Liver (tissue), 9 donors: Measurements from ENCODE around the gene ARFRP1. TPM values are rescaled to one million over a fixed set of nuclear protein-coding genes. Genes with fewer than 3 reads are reported as not detected.

Source experiments
- DNase-seq: peaks from one replicate; pipeline ENCODE4 v3.0.0-alpha.2; 2017; ENCODE audit warnings: low spot score
- H3K27ac ChIP-seq, 2 donors: one replicate each; pipeline ENCODE4 v1.7.0; 2013; ENCODE audit warnings: inconsistent platforms in 2 of 2, low read length in 2 of 2, control low read depth in 1 of 2, low read depth in 1 of 2, mild to moderate bottlenecking in 1 of 2
- H3K27me3 ChIP-seq, 4 donors: one replicate each; pipeline versions ENCODE4 v1.6.1 to v1.7.0; 2013; ENCODE audit warnings: low read length in 3 of 4, inconsistent platforms in 1 of 4, mild to moderate bottlenecking in 1 of 4, moderate library complexity in 1 of 4; ENCODE audit not compliant: control insufficient read depth in 4 of 4, insufficient read depth in 4 of 4
- H3K36me3 ChIP-seq, 4 donors: one replicate each; pipeline versions ENCODE4 v1.6.1 to v1.7.0; 2013; ENCODE audit warnings: low read length in 3 of 4, mild to moderate bottlenecking in 3 of 4, low read depth in 1 of 4, moderate library complexity in 1 of 4; ENCODE audit not compliant: control insufficient read depth in 4 of 4, insufficient read depth in 3 of 4
- H3K4me1 ChIP-seq, 4 donors: one replicate each; pipeline versions ENCODE4 v1.6.1 to v1.7.0; 2013; ENCODE audit warnings: low read length in 3 of 4, mild to moderate bottlenecking in 3 of 4, moderate library complexity in 1 of 4; ENCODE audit not compliant: control insufficient read depth in 4 of 4, insufficient read depth in 4 of 4
- H3K4me3 ChIP-seq, 3 donors: one replicate each; pipeline versions ENCODE4 v1.6.1 to v1.7.0; 2013; ENCODE audit warnings: low read length in 3 of 3, control low read depth in 1 of 3, low read depth in 1 of 3, mild to moderate bottlenecking in 1 of 3
- H3K9ac ChIP-seq, 2 donors: one replicate each; pipeline ENCODE4 v1.7.0; 2013; ENCODE audit warnings: low read length in 2 of 2, mild to moderate bottlenecking in 2 of 2, moderate library complexity in 2 of 2, control low read depth in 1 of 2, low read depth in 1 of 2
- H3K9me3 ChIP-seq, 4 donors: one replicate each; pipeline versions ENCODE4 v1.6.1 to v1.7.0; 2013; ENCODE audit warnings: low read length in 3 of 4; ENCODE audit not compliant: control insufficient read depth in 4 of 4
- ATF3 ChIP-seq: IDR thresholded peaks from 2 replicates; pipeline ENCODE4 v1.6.1; 2016; ENCODE audit warnings: antibody characterized with exemption
- EGR1 ChIP-seq, 2 donors: IDR thresholded peaks; 2 replicates each; pipeline ENCODE4 v1.6.1; 2016 to 2018; ENCODE audit warnings: antibody characterized with exemption in 2 of 2, low read depth in 2 of 2
- FOXA2 ChIP-seq: IDR thresholded peaks from 2 replicates; pipeline ENCODE4 v1.6.1; 2016; ENCODE audit warnings: antibody characterized with exemption
- GABPA ChIP-seq, 2 donors: IDR thresholded peaks in 1 of 2; conservative IDR thresholded peaks in 1 of 2; 2 replicates each; pipeline ENCODE4 v1.6.1; 2016; ENCODE audit warnings: antibody characterized with exemption in 2 of 2, mild to moderate bottlenecking in 1 of 2, moderate library complexity in 1 of 2
- HNF4A ChIP-seq, 2 donors: conservative IDR thresholded peaks; 2 replicates each; pipeline ENCODE4 v1.6.1; 2016; ENCODE audit warnings: antibody characterized with exemption in 2 of 2, mild to moderate bottlenecking in 2 of 2
- HNF4G ChIP-seq: IDR thresholded peaks from 2 replicates; pipeline ENCODE4 v1.6.1; 2016; ENCODE audit warnings: antibody characterized with exemption
- JUND ChIP-seq, 2 donors: IDR thresholded peaks; 2 replicates each; pipeline ENCODE4 v1.6.1; 2016; ENCODE audit warnings: antibody characterized with exemption in 2 of 2
- MAX ChIP-seq: IDR thresholded peaks from 2 replicates; pipeline ENCODE4 v1.6.1; 2016; ENCODE audit warnings: antibody characterized with exemption
- NR2F2 ChIP-seq: IDR thresholded peaks from 2 replicates; pipeline ENCODE4 v1.6.1; 2016; ENCODE audit warnings: antibody characterized with exemption
- RAD21 ChIP-seq, 2 donors: IDR thresholded peaks; 2 replicates each; pipeline ENCODE4 v1.6.1; 2016; ENCODE audit warnings: antibody characterized with exemption in 2 of 2, mild to moderate bottlenecking in 2 of 2
- REST ChIP-seq: IDR thresholded peaks from 2 replicates; pipeline ENCODE4 v1.6.1; 2016; ENCODE audit warnings: antibody characterized with exemption, mild to moderate bottlenecking
- SP1 ChIP-seq: IDR thresholded peaks from 2 replicates; pipeline ENCODE4 v1.6.1; 2018; ENCODE audit warnings: antibody characterized with exemption, mild to moderate bottlenecking
- TAF1 ChIP-seq: conservative IDR thresholded peaks from 2 replicates; pipeline ENCODE4 v1.6.1; 2016; ENCODE audit warnings: antibody characterized with exemption, mild to moderate bottlenecking
- YY1 ChIP-seq: IDR thresholded peaks from 2 replicates; pipeline ENCODE4 v1.6.1; 2016; ENCODE audit warnings: antibody characterized with exemption, mild to moderate bottlenecking
- ZBTB33 ChIP-seq: IDR thresholded peaks from 2 replicates; pipeline ENCODE4 v1.6.1; 2016; ENCODE audit warnings: antibody characterized with exemption
- WGBS: extraction: QIAGEN DNeasy Blood & Tissue Kit; methylation state at CpG from one replicate; pipeline ENCODE4 v1.1.7; 2013; 5-methylcytosine and 5-hydroxymethylcytosine counted together
- polyA plus RNA-seq, 2 donors: library from polyadenylated mRNA; stranded (reverse) in 1 of 2; unstranded in 1 of 2; fragments of 200-250 nt in 1 of 2; fragments of >200 nt in 1 of 2; fragmentation: Nextera tagmentation in 1 of 2; extraction: Ambion mirVana in 1 of 2; gene quantifications; one replicate each; pipeline versions ENCODE4 v1.2.1 to v1.2.3, GENCODE V29; 2013 to 2015
- total RNA-seq, 2 donors: library from RNA; depleted of rRNA; stranded (reverse); fragments of >200 nt; gene quantifications; one replicate each; pipeline ENCODE4 v1.2.3, GENCODE V29; 2014
- donor health status: healthy.
- donor health status: healthy.
- donor health status: healthy.
- donor health status: healthy.
- donor health status: healthy.

Gene ARFRP1
- total and polyA plus RNA-seq, 4 donors: 14.2 to 26.9 (median 20.5) TPM

GRCh38 chr20:63697868-63698545 is 9.8 kb downstream of the ARFRP1 start:
- no peak overlapping the region for H3K4me3 ChIP-seq
- no peak for DNase-seq
- no peak overlapping the region for H3K27ac ChIP-seq
- H3K27me3 ChIP-seq: no peaks in the 10 kb centered on the region
- 93% methylated on average over 40 of the region's 40 CpGs for WGBS
- no peaks in the 10 kb centered on the region for H3K9me3 ChIP-seq
- H3K9ac ChIP-seq: no peak overlapping the region
- TF ChIP-seq RAD21 (IDR thresholded peaks at IDR 0.05): no peak
- TF ChIP-seq FOXA2: no peak
- no peak for TF ChIP-seq YY1
- no peak for TF ChIP-seq HNF4A (conservative IDR thresholded peaks at IDR 0.05)
- TF ChIP-seq TAF1: no peak
- no peak for TF ChIP-seq GABPA (IDR thresholded peaks at IDR 0.05 in 1 of 2, conservative IDR thresholded peaks at IDR 0.05 in 1 of 2)
- TF ChIP-seq ZBTB33: no peak
- no peak for TF ChIP-seq EGR1 (IDR thresholded peaks at IDR 0.05; ENCODE audit: low read depth in 2 of 2)
- no peak for TF ChIP-seq NR2F2
- TF ChIP-seq ATF3: no peak
- no peak for TF ChIP-seq SP1
- no peak for TF ChIP-seq MAX
- no peak for TF ChIP-seq HNF4G
- no peak for TF ChIP-seq JUND (IDR thresholded peaks at IDR 0.05)
- peaks cover 0 to 3% (median 0%) of the 10 kb centered on the region in 4 donors for H3K36me3 ChIP-seq
- H3K4me1 ChIP-seq: peaks cover 7 to 22% (median 13%) of the 10 kb centered on the region in 4 donors

- Histone ChIP-seq H3K9ac (no peak overlapping the region), H3K4me1 (peaks cover 7 to 22% (median 13%) of the 10 kb centered on the region in 4 donors), H3K27me3 (no peaks in the 10 kb centered on the region), H3K27ac (no peak overlapping the region), H3K36me3 (peaks cover 0 to 3% (median 0%) of the 10 kb centered on the region in 4 donors), H3K4me3 (no peak overlapping the region), H3K9me3 (no peaks in the 10 kb centered on the region)
- no peak for TF ChIP-seq ZBTB33
- no peak for TF ChIP-seq EGR1 (IDR thresholded peaks at IDR 0.05; ENCODE audit: low read depth in 2 of 2)
- TF ChIP-seq SP1: no peak
- TF ChIP-seq REST: no peak
- no peak for TF ChIP-seq ATF3
- TF ChIP-seq YY1: no peak
- no peak for TF ChIP-seq JUND (IDR thresholded peaks at IDR 0.05)
- no peak for DNase-seq
- 62% methylated on average over 7 of the region's 7 CpGs for WGBS
These were observed 10.4 kb downstream of the ARFRP1 start for GRCh38 chr20:63697357-63697867.
